Measurements from ENCODE around the gene UBAC2.

UBAC2 gene

DNA sequence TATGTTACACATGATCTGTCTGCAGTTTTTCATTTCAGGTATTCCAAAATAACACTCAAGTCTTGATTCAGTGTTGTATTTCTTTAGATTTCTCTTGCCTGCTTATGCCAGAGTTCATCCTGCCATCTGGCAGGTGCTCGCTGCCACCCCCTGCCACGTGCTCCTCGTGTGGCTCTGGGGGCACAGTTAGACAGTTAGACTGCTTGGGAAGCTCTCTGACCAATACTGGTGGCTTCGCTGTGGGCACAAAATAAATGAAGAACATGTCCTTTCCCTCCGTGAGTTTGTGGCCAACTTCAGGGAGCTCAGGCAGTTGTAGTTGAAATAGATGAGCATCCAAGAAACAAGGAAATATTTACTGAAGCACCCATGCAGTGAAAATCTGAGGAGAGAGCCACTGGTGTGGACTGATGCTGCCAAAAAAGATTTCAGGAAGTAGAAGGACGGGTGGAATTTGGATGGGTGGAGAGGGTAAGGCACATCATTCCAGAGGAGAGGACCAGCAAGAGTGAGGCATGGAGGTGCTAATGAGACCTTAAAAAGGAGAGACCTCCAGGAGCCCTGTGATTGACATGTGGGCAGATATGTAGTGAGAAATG is 144.1 kb downstream of the UBAC2 start:
- no peak for DNase-seq

DNA sequence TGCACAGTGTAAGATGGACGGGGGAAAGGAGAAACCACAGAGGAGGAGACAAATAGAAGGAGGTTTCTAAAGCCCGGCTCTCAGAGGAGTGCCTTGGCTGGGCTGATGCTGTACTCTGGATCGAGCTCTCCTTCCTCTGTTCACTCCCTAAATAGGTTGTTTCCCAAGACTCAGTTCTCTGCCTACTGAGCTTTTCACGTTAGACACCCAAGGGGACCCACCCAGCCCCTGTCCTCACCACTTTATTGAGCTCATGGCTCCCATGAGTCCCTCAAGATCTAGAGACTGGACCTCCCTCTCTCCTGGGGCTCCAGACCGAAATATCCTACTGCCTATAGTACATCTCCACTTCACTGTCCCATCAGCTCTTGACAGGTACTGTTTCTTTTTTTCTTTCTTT is 144.7 kb downstream of the UBAC2 start:
- DNase-seq: no peak

DNA sequence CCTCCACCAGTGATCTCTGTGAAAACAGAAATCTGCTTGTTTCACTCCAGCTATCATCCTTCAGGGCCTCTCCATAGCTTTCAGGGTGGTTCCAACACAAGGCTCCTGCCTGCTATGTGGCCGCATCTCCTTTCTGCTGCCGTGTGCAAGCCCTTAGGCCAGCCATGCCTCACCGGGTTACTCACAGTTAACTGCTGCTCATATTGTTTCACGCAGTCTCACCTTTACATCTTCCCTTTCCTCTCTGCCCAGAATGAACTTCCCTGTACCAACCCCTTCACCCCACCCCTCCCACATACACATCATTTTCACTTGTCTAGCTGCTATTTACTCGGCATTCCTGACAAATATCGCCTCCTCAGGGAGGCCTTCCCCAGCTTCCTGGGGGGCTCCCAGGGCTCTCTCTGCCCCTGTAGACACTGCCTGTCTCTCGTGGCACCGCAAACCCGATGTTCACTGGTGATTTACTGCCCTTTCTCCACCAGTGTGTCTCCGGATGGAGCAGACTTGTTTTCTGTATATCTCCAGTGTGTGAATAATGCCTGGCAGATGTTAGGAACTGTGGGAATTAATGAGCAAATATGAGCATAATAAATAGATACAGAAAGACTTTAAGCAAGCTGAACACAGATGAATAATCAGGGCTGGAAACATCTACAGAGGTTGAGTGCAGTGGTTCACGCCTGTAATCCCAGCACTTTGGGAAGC is 145.8 kb downstream of the UBAC2 start:
- DNase-seq: no peak

- no peak for DNase-seq
Measured at GRCh38 chr13:99347335-99347878, 146.8 kb downstream of the UBAC2 start.

- DNase-seq: no peak
Measured at GRCh38 chr13:99347911-99348451, 147.3 kb downstream of the UBAC2 start.

GRCh38 chr13:99350191-99350590 is 149.5 kb downstream of the UBAC2 start:
- DNase-seq: no peak

- DNase-seq: no peak
Measured at GRCh38 chr13:99351772-99352171, 151.1 kb downstream of the UBAC2 start.

DNA sequence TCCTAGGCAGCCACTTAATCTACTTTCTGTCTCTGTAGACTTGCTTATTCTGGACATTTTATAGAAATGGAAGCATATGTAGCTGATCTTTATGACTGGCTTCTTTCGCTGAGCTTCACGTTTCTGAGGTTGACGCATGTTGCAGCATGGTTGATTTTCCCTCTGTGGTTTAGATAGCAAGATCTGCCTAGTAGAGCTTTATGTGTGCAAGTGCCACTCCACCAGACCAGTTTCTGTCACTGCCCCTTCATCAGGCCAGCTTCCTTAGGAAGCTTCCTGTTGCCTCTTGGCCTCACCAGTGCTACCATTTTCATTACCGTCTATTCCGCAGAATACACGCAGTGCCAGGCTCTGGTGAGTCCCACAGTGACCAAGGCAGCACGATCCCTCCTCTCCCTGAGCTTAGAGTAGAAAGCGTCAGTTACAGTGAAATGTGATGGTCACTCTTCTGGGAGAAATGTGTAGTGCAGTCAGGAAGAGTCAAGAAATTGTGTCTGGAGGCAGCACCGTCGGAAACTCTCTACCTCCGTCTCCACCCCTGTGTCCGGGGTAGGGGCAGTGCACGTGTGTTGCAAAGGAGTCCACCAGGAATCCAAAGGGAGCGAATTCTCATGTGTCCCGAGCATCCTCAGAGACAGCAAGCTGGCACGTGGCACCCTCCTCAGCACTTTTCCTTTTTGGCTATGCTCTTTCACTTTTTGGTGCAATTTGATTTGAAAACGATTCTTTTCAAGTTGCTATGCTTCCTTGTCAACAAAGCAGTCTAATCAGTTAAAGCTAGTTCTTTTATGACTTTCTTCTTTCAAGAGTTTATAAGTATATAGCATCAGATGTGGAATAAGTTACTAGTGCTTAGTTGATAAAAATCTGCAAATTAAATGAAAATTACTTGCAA is 151.9 kb downstream of the UBAC2 start:
- no peak for DNase-seq

- no peak for DNase-seq
Measured at GRCh38 chr13:99353246-99353600, 152.6 kb downstream of the UBAC2 start.

GRCh38 chr13:99353836-99354235 is 153.2 kb downstream of the UBAC2 start:
- DNase-seq: no peak

DNA sequence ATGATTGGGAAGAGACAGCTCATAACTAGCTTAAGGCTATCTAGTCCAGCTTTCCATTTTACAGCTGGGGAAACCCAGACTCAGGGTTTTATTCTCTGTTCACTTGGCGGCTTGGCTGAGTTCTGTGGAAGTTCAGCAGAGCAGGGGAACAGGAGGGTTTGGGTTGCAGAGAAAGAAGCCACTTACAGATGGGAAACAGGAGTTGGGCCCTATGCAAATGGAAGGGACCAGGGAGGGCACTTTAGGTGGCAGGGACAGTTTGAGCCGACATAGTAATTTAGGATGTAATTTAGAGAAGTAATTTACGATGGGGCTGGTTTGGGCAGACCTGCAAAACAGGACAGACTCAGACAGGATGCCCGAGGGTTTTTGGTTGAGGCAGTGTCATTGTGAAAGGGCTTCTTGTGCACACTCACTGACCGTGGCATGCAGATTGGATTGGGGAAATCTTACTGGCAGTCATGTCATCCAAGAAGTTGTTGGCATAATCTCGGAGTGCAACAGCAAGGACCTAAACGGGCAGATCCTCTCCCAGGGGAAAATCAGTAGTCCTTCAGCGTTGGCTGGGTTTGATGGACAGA is 153.8 kb downstream of the UBAC2 start:
- no peak for DNase-seq

DNA sequence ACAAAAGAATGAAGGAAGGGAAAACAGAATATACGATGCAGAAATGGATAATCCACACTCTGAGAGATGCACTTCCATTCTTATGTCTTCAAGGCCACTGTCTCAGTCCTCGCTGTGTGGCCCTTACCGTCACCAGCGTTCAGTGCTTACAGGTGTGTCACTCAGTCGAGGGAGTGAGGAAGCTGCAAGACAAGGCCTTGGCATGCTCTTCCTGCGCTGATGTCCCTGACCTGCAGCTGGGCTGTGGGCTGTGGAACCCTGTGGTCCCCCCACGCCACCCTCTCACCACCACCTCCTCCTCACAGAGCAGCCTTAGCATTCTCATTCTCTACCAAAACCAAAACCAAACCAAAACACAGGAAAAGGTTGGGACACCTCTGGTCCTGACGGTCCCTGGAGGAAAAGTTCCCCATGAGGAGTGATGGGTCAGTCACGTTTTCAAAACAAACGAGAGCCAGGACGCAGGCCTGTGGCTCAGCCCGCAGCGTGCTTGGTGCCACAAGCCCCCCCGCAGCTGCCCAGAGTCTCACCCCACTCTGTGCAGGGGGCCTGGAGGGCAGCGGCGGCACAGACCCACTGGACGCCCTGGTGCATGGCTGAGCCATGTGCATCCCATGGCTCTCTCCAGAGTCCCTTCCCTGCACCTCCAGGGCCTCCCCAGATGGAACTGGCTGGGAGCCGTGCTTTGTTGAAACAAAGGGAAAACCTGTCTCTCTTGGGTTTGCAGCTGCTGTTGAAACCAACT is 154.8 kb downstream of the UBAC2 start:
- no peak for DNase-seq

DNA sequence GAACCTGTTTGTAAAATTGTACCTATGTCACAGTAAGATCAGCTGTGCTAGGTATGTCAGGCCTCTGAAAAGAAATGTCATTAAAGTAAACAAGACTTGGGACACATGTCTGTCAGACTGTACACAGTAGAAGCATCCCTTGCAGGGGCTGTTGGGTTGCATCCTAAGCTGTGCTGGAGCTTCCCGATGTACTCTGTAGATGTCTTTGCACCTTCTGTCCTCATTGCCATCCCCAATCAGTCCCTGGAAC is 155.3 kb downstream of the UBAC2 start:
- no peak for DNase-seq

- DNase-seq: no peak
Measured at GRCh38 chr13:99356262-99357091, 155.8 kb downstream of the UBAC2 start.

DNA sequence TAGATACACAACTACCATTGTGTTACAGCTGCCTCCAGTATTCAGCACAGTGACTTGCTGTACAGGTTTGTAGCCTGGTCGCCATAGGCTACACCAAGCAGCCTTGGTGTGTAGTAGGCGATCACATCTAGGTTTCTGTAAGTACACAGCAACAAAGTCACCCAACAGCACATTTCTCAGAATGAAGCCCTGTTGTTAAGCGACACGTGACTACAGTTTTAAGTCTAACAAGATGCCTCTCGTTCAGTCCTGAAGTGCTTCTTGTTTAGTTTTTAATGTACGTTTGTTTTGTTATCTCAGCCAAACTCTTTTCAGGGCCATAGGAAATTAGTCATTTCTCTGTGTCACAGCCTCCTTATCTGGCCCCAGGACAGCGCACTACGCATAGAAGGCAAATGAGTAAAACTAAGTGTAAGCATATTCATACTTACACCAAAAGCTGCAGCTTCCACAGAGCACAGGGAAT is 156.5 kb downstream of the UBAC2 start:
- no peak for DNase-seq

GRCh38 chr13:99357941-99358340 is 157.3 kb downstream of the UBAC2 start:
- DNase-seq: no peak

GRCh38 chr13:99359528-99359927 is 158.9 kb downstream of the UBAC2 start:
- no peak for DNase-seq

- DNase-seq: no peak
Measured at GRCh38 chr13:99360696-99361095, 160.0 kb downstream of the UBAC2 start.

- no peak for DNase-seq
Measured at GRCh38 chr13:99361197-99361596, 160.5 kb downstream of the UBAC2 start.

- DNase-seq: no peak
Measured at GRCh38 chr13:99362362-99362761, 161.7 kb downstream of the UBAC2 start.

- DNase-seq: no peak
Measured at GRCh38 chr13:99363391-99363790, 162.7 kb downstream of the UBAC2 start.
